Keratinocyte (primary cell): ENCODE data around the gene PRKX. TPM values are rescaled to one million over a fixed set of nuclear protein-coding genes. Genes with fewer than 3 reads are reported as not detected.

Experiments
- DNase-seq: peaks from one replicate; pipeline ENCODE4 v3.0.0-alpha.2; 2011; ENCODE audit warnings: low read depth, missing footprints, low spot score
- FAIRE-seq: peaks from 2 replicates; lab custom pipeline; 2011; peaks lifted over from hg19 to GRCh38; lab: Jason Lieb, UNC
- H2AFZ ChIP-seq: 2 replicates; pipeline ENCODE4 v1.6.0; 2012; ENCODE audit warnings: low read length, control low read depth, inconsistent platforms; ENCODE audit not compliant: control insufficient read depth
- H3K27ac ChIP-seq: 2 replicates; pipeline ENCODE4 v1.5.1; 2011; ENCODE audit warnings: low read length; ENCODE audit not compliant: control insufficient read depth, insufficient read depth
- H3K27me3 ChIP-seq: 3 replicates; pipeline ENCODE4 v1.6.0; 2011; ENCODE audit warnings: low read length; ENCODE audit not compliant: control insufficient read depth, insufficient read depth; ENCODE audit errors: extremely low read depth
- H3K36me3 ChIP-seq, 2 experiments: 2 replicates in 1 of 2; 3 replicates in 1 of 2; pipeline ENCODE4 v1.5.1; 2011; ENCODE audit warnings: low read length in 2 of 2, mild to moderate bottlenecking in 1 of 2; ENCODE audit not compliant: control insufficient read depth in 2 of 2, insufficient read depth in 2 of 2; ENCODE audit errors: extremely low read depth in 1 of 2
- H3K4me1 ChIP-seq: 3 replicates; pipeline ENCODE4 v1.5.1; 2011; ENCODE audit warnings: low read length; ENCODE audit not compliant: control insufficient read depth, insufficient read depth; ENCODE audit errors: extremely low read depth
- H3K4me2 ChIP-seq: 3 replicates; pipeline ENCODE4 v1.6.0; 2011; ENCODE audit warnings: low read depth, low read length; ENCODE audit not compliant: control insufficient read depth, insufficient read depth; ENCODE audit errors: extremely low read depth
- H3K4me3 ChIP-seq, 3 experiments: fragments of 200-600 bp in 1 of 3; sonication (generic) in 1 of 3; 2 replicates in 2 of 3; 3 replicates in 1 of 3; pipeline ENCODE4 v1.5.1; 2011 to 2016; ENCODE audit warnings: low read length in 3 of 3, mild to moderate bottlenecking in 3 of 3, control low read depth in 2 of 3, inconsistent platforms in 1 of 3, low read depth in 1 of 3, mixed read lengths in 1 of 3, mixed run types in 1 of 3, moderate library complexity in 1 of 3; ENCODE audit not compliant: control insufficient read depth in 2 of 3, insufficient read depth in 2 of 3; ENCODE audit errors: extremely low read depth in 1 of 3
- H3K79me2 ChIP-seq: 2 replicates; pipeline ENCODE4 v1.6.0; 2012; ENCODE audit warnings: low read length; ENCODE audit not compliant: control insufficient read depth, insufficient read depth
- H3K9ac ChIP-seq: 3 replicates; pipeline ENCODE4 v1.6.0; 2011; ENCODE audit warnings: low read length; ENCODE audit not compliant: control insufficient read depth, insufficient read depth; ENCODE audit errors: extremely low read depth
- H3K9me1 ChIP-seq: 3 replicates; pipeline ENCODE4 v1.6.0; 2011; ENCODE audit warnings: low read length; ENCODE audit not compliant: control insufficient read depth, insufficient read depth; ENCODE audit errors: extremely low read depth
- H3K9me3 ChIP-seq: 2 replicates; pipeline ENCODE4 v1.5.1; 2012; ENCODE audit warnings: low read depth, low read length; ENCODE audit not compliant: control insufficient read depth
- H4K20me1 ChIP-seq: 3 replicates; pipeline ENCODE4 v1.6.0; 2011; ENCODE audit warnings: low read length; ENCODE audit not compliant: control insufficient read depth, insufficient read depth; ENCODE audit errors: extremely low read depth
- CTCF ChIP-seq, 3 experiments: IDR thresholded peaks in 1 of 3; conservative IDR thresholded peaks in 1 of 3; optimal IDR thresholded peaks in 1 of 3; 2 replicates in 2 of 3; 3 replicates in 1 of 3; pipeline versions ENCODE3 to v1.5.1; 2011; ENCODE audit warnings: low read length in 3 of 3, mild to moderate bottlenecking in 3 of 3, moderate library complexity in 2 of 3, control low read depth in 1 of 3, inconsistent platforms in 1 of 3; ENCODE audit not compliant: insufficient read depth in 2 of 3; ENCODE audit errors: extremely low read depth in 1 of 3
- EZH2 ChIP-seq: IDR thresholded peaks from one replicate; pipeline ENCODE4 v1.6.1; 2012; ENCODE audit warnings: inconsistent platforms, mild to moderate bottlenecking, low read length, moderate library complexity
- dilution Hi-C: fragments of 300-500 bp; cut with MboI; formaldehyde crosslinking; loops from one replicate; pipeline ENCODE4 v1.7.0; 2020; ENCODE audit warnings: low sequenced_read_pairs; ENCODE audit not compliant: extremely low pct_ligation_motif_present
- polyA plus RNA-seq, 5 experiments: library from polyadenylated mRNA; depleted of rRNA in 3 of 5; stranded (reverse) in 3 of 5; stranded (forward) in 1 of 5; unstranded in 1 of 5; fragments of >200 nt; gene quantifications; 1 replicate in 1 of 5; 2 replicates in 3 of 5; 3 replicates in 1 of 5; pipeline versions ENCODE4 v1.2.1 to v1.2.3, GENCODE V29; 2011 to 2012; ENCODE audit warnings: missing spikeins in 2 of 5, low read depth in 1 of 5, low replicate concordance in 1 of 5

The PRKX gene
- polyA plus RNA-seq, 1 donor (not counting 4 experiments of a cell fraction or from before 2014, with no cell fraction given) = 39.9 TPM

- dilution Hi-C loops = no loop called here
- Histone ChIP-seq H3K4me3 (no peak overlapping the region), H3K4me1 (no peaks in the 10 kb centered on the region), H3K27ac (no peak overlapping the region), H2AFZ (no peak overlapping the region), H3K36me3 (peaks cover 5 to 6% of the 10 kb centered on the region in 2 experiments), H3K4me2 (no peak overlapping the region), H3K9me1 (no peaks in the 10 kb centered on the region), H3K79me2 (no peaks in the 10 kb centered on the region), H3K27me3 (no peaks in the 10 kb centered on the region), H3K9me3 (no peaks in the 10 kb centered on the region), H4K20me1 (no peaks in the 10 kb centered on the region), H3K9ac (no peak overlapping the region)
- DNase-seq = no peak
- FAIRE-seq = no peak
- no peak for TF ChIP-seq EZH2
- no peak for TF ChIP-seq CTCF (optimal IDR thresholded peaks at IDR 0.05 in 1 of 3, IDR thresholded peaks at IDR 0.05 in 1 of 3, conservative IDR thresholded peaks at IDR 0.05 in 1 of 3; ENCODE audit: extremely low read depth in 1 of 3, insufficient read depth in 2 of 3, low read length in 3 of 3)
Observed at GRCh38 chrX:3653111-3653510, 60.3 kb downstream of the PRKX start.

GRCh38 chrX:3651277-3651676 lies 62.2 kb downstream of the PRKX start:
- H3K9me1 ChIP-seq = no peaks in the 10 kb centered on the region
- no peak overlapping the region for H2AFZ ChIP-seq
- no peaks in the 10 kb centered on the region for H3K27me3 ChIP-seq
- H3K4me2 ChIP-seq = no peak overlapping the region
- no peak overlapping the region for H3K27ac ChIP-seq
- H3K4me1 ChIP-seq = no peaks in the 10 kb centered on the region
- H3K79me2 ChIP-seq = no peaks in the 10 kb centered on the region
- DNase-seq = no peak
- no peak overlapping the region for H3K9ac ChIP-seq
- FAIRE-seq = no peak
- TF ChIP-seq EZH2 (no peak), CTCF (optimal IDR thresholded peaks at IDR 0.05 in 1 of 3, IDR thresholded peaks at IDR 0.05 in 1 of 3, conservative IDR thresholded peaks at IDR 0.05 in 1 of 3; ENCODE audit: extremely low read depth in 1 of 3, insufficient read depth in 2 of 3, low read length in 3 of 3) (peak in 1 of 3 experiments; percentile 47)
- dilution Hi-C loops = no loop called here
- no peaks in the 10 kb centered on the region for H4K20me1 ChIP-seq
- no peaks in the 10 kb centered on the region for H3K9me3 ChIP-seq
- H3K4me3 ChIP-seq = no peak overlapping the region
- peaks cover 5 to 11% of the 10 kb centered on the region in 2 experiments for H3K36me3 ChIP-seq
